Loucy (cell line): ENCODE results near the gene CCDC43.
"Not testable (repeated sequence)": the region's sequence is repeated elsewhere in the genome, so short reads cannot be mapped to it uniquely, and the experiment has no call there.

Source experiments
- H2AFZ ChIP-seq: fragments of 200-600 bp; sonication (generic); 2 replicates; pipeline ENCODE4 v1.6.0; 2016; ENCODE audit warnings: antibody characterized with exemption, mild to moderate bottlenecking, low read length, moderate library complexity
- H3F3A ChIP-seq: fragments of 200-600 bp; 2 replicates; pipeline ENCODE4 v1.6.0; 2016; ENCODE audit warnings: antibody characterized with exemption, low read depth, mild to moderate bottlenecking
- H3K27me3 ChIP-seq: fragments of 200-600 bp; sonication (generic); 2 replicates; pipeline ENCODE4 v1.6.1; 2014; ENCODE audit warnings: low read length, mild to moderate bottlenecking; ENCODE audit not compliant: insufficient read depth, poor library complexity, severe bottlenecking
- H3K36me3 ChIP-seq: fragments of 200-600 bp; sonication (generic); 2 replicates; pipeline ENCODE4 v1.6.1; 2016; ENCODE audit warnings: low read length; ENCODE audit not compliant: insufficient read depth
- H3K4me1 ChIP-seq: fragments of 200-600 bp; sonication (generic); 2 replicates; pipeline ENCODE4 v1.5.1; 2014; ENCODE audit warnings: low read length, mild to moderate bottlenecking; ENCODE audit not compliant: insufficient read depth, poor library complexity, severe bottlenecking
- H3K4me2 ChIP-seq: fragments of 200-600 bp; sonication (generic); 2 replicates; pipeline ENCODE4 v1.6.0; 2014; ENCODE audit warnings: antibody characterized with exemption, low read length, low read depth, mild to moderate bottlenecking; ENCODE audit not compliant: poor library complexity, severe bottlenecking
- H3K4me3 ChIP-seq: fragments of 200-600 bp; sonication (generic); 2 replicates; pipeline ENCODE4 v1.5.1; 2014; ENCODE audit warnings: low read length, mild to moderate bottlenecking, mixed read lengths; ENCODE audit not compliant: poor library complexity, severe bottlenecking
- H3K79me2 ChIP-seq: fragments of 200-600 bp; sonication (generic); 2 replicates; pipeline ENCODE4 v1.6.1; 2014; ENCODE audit warnings: low read length; ENCODE audit not compliant: insufficient read depth
- H3K9ac ChIP-seq: fragments of 200-600 bp; sonication (generic); 2 replicates; pipeline ENCODE4 v1.6.0; 2014; ENCODE audit warnings: mild to moderate bottlenecking, low read depth, low read length, moderate library complexity; ENCODE audit not compliant: poor library complexity, severe bottlenecking
- H3K9me2 ChIP-seq: fragments of 200-600 bp; sonication (generic); replicated peaks from 2 replicates; pipeline ENCODE4 v1.6.1; 2016; ENCODE audit warnings: low read depth, low read length, mixed read lengths
- H3K9me3 ChIP-seq: fragments of 200-600 bp; sonication (generic); 2 replicates; pipeline ENCODE4 v1.6.1; 2014; ENCODE audit warnings: mild to moderate bottlenecking, antibody characterized with exemption, low read length, low read depth; ENCODE audit not compliant: insufficient read depth
- H4K20me1 ChIP-seq: fragments of 200-600 bp; sonication (generic); 2 replicates; pipeline ENCODE4 v1.6.0; 2014; ENCODE audit warnings: antibody characterized with exemption, low read length, mild to moderate bottlenecking; ENCODE audit not compliant: insufficient read depth, poor library complexity, severe bottlenecking
- CTCF ChIP-seq: fragments of 200-600 bp; sonication (generic); conservative IDR thresholded peaks from 2 replicates; pipeline ENCODE4 v1.5.1; 2014; ENCODE audit warnings: mild to moderate bottlenecking, antibody characterized with exemption, low read length
- EZH2phosphoT487 ChIP-seq: fragments of 200-600 bp; IDR thresholded peaks from 2 replicates; pipeline ENCODE4 v1.6.1; 2018; ENCODE audit warnings: antibody characterized with exemption, mild to moderate bottlenecking, moderate library complexity, borderline replicate concordance

Gene CCDC43

GRCh38 chr17:44719444-44719843 is 29.9 kb upstream of the CCDC43 start:
- TF ChIP-seq CTCF (no peak), EZH2phosphoT487 (no peak)

GRCh38 chr17:44708401-44709263 is 19.1 kb upstream of the CCDC43 start, which contains the start of gene DBF4B:
TSS of gene DBF4B (plus strand) at chr17:44708665. CDS start at chr17:44708821, 156 bp downstream.
- Histone ChIP-seq H3K27me3 (peaks cover 6% of the 10 kb centered on the region), H3K79me2 (peaks cover 22% of the 10 kb centered on the region), H3F3A (no peaks in the 10 kb centered on the region), H3K9me3 (no peaks in the 10 kb centered on the region), H3K36me3 (no peaks in the 10 kb centered on the region), H4K20me1 (peaks cover 4% of the 10 kb centered on the region), H3K4me3 (peak within 1 kb of the TSS; percentile 79), H3K9ac (peak within 1 kb of the TSS; percentile 97), H3K4me1 (peaks cover 17% of the 10 kb centered on the region), H2AFZ (peak within 1 kb of the TSS; percentile 90), H3K4me2 (peak within 1 kb of the TSS; percentile 71), H3K9me2 (no peaks in the 10 kb centered on the region)
- TF ChIP-seq EZH2phosphoT487, result no peak
- TF ChIP-seq CTCF, result no peak

More at GRCh38 chr17:44719444-44719843, 29.9 kb upstream of the CCDC43 start:
- no peak overlapping the region for H2AFZ ChIP-seq
- H3K36me3 ChIP-seq, result peaks cover 14% of the 10 kb centered on the region; the same call in 1 of the 2 replicates
- no peak overlapping the region for H3K4me2 ChIP-seq
- H3K9me3 ChIP-seq, result no peaks in the 10 kb centered on the region
- no peak overlapping the region for H3K9ac ChIP-seq
- H3K4me3 ChIP-seq, result no peak overlapping the region
- H4K20me1 ChIP-seq, result no peaks in the 10 kb centered on the region
- no peaks in the 10 kb centered on the region for H3K9me2 ChIP-seq
- no peaks in the 10 kb centered on the region for H3K79me2 ChIP-seq
- H3F3A ChIP-seq, result no peaks in the 10 kb centered on the region
- no peaks in the 10 kb centered on the region for H3K27me3 ChIP-seq
- no peaks in the 10 kb centered on the region for H3K4me1 ChIP-seq

- peaks cover 17% of the 10 kb centered on the region for H3K4me1 ChIP-seq
- H3K4me3 ChIP-seq, result peak overlapping the region; percentile 79
- H3K36me3 ChIP-seq, result no peaks in the 10 kb centered on the region
- TF ChIP-seq EZH2phosphoT487 (no peak), CTCF (no peak)
- peak overlapping the region; percentile 90 for H2AFZ ChIP-seq
- peak overlapping the region; percentile 71 for H3K4me2 ChIP-seq
- H3K9ac ChIP-seq, result peak overlapping the region; percentile 97
- H3K79me2 ChIP-seq, result peaks cover 22% of the 10 kb centered on the region
- no peaks in the 10 kb centered on the region for H3F3A ChIP-seq
- H3K9me3 ChIP-seq, result no peaks in the 10 kb centered on the region
- peaks cover 4% of the 10 kb centered on the region for H4K20me1 ChIP-seq
- peaks cover 6% of the 10 kb centered on the region for H3K27me3 ChIP-seq
- H3K9me2 ChIP-seq, result no peaks in the 10 kb centered on the region
Measured at GRCh38 chr17:44707755-44708400, 18.3 kb upstream of the CCDC43 start.

- not testable (repeated sequence) for H2AFZ ChIP-seq, H3K9me2 ChIP-seq, H3K4me1 ChIP-seq, H4K20me1 ChIP-seq, H3K9me3 ChIP-seq, H3K27me3 ChIP-seq, H3K79me2 ChIP-seq, H3F3A ChIP-seq, H3K36me3 ChIP-seq, H3K4me2 ChIP-seq, H3K4me3 ChIP-seq, H3K9ac ChIP-seq
Measured at GRCh38 chr17:44700288-44700687, 10.7 kb upstream of the CCDC43 start.
